SK-N-SH treated with all-trans-retinoic acid at 6 μM for 48 hours (cell line): Measurements from ENCODE around the gene SNAPC4.

Source experiments
- ATAC-seq: fragments of 200-7000 bp; cut with Tn5 transposase; 3 replicates; pipeline ENCODE4 v1.9.1; 2020; ENCODE audit warnings: mild to moderate bottlenecking, moderate library complexity
- ARNTL ChIP-seq: fragments of 450-650 bp; formaldehyde crosslinking; IDR thresholded peaks from 2 replicates; pipeline ENCODE4 v1.5.0; 2020; ENCODE audit warnings: low read depth, mild to moderate bottlenecking, moderate library complexity, borderline replicate concordance
- BACH2 ChIP-seq: fragments of 250-450 bp; sonication (Bioruptor Pico); IDR thresholded peaks from 2 replicates; pipeline ENCODE4 v1.9.0; 2021; ENCODE audit warnings: mild to moderate bottlenecking, borderline replicate concordance
- CREB5 ChIP-seq: fragments of 250-450 bp; sonication (Bioruptor Pico); IDR thresholded peaks from 2 replicates; pipeline ENCODE4 v1.5.1; 2020; ENCODE audit warnings: low read depth, mild to moderate bottlenecking, moderate library complexity
- CSDC2 ChIP-seq: fragments of 250-450 bp; sonication (Bioruptor Pico); IDR thresholded peaks from 2 replicates; pipeline ENCODE4 v1.5.0; 2020; ENCODE audit warnings: mild to moderate bottlenecking, moderate library complexity
- CSRNP3 ChIP-seq: fragments of 250-450 bp; sonication (Bioruptor Pico); IDR thresholded peaks from 2 replicates; pipeline ENCODE4 v1.5.1; 2021; ENCODE audit warnings: mild to moderate bottlenecking, moderate library complexity
- ESRRG ChIP-seq: fragments of 250-450 bp; sonication (Bioruptor Pico); IDR thresholded peaks from 2 replicates; pipeline ENCODE4 v1.6.1; 2021; ENCODE audit warnings: mild to moderate bottlenecking
- GLIS3 ChIP-seq: fragments of 250-450 bp; sonication (Bioruptor Pico); IDR thresholded peaks from 2 replicates; pipeline ENCODE4 v1.5.0; 2020; ENCODE audit warnings: mild to moderate bottlenecking, moderate library complexity
- ISL1 ChIP-seq: fragments of 250-450 bp; sonication (Bioruptor Pico); IDR thresholded peaks from 2 replicates; pipeline ENCODE4 v2.1.2; 2022; ENCODE audit warnings: mild to moderate bottlenecking, moderate library complexity
- OSR1 ChIP-seq: fragments of 250-450 bp; sonication (Bioruptor Pico); IDR thresholded peaks from 2 replicates; pipeline ENCODE4 v1.8.0; 2022; ENCODE audit warnings: moderate library complexity, mild to moderate bottlenecking, inconsistent platforms
- PPARA ChIP-seq: fragments of 250-450 bp; sonication (Bioruptor Pico); IDR thresholded peaks from 2 replicates; pipeline ENCODE4 v1.5.0; 2020; ENCODE audit warnings: mild to moderate bottlenecking, borderline replicate concordance
- RARB ChIP-seq: fragments of 250-450 bp; sonication (Bioruptor Pico); IDR thresholded peaks from 2 replicates; pipeline ENCODE4 v1.8.0; 2021; ENCODE audit warnings: mild to moderate bottlenecking, moderate library complexity
- SNAI2 ChIP-seq: fragments of 250-450 bp; sonication (Bioruptor Pico); IDR thresholded peaks from 2 replicates; pipeline ENCODE4 v1.5.0; 2020; ENCODE audit warnings: mild to moderate bottlenecking, moderate library complexity
- TCF4 ChIP-seq: fragments of 250-450 bp; sonication (Bioruptor Pico); IDR thresholded peaks from 2 replicates; pipeline ENCODE4 v1.8.0; 2021; ENCODE audit warnings: mild to moderate bottlenecking, moderate library complexity, borderline replicate concordance
- TOX ChIP-seq: fragments of 250-450 bp; sonication (Bioruptor Pico); IDR thresholded peaks from 2 replicates; pipeline ENCODE4 v1.8.0; 2021; ENCODE audit warnings: mild to moderate bottlenecking, moderate library complexity, borderline replicate concordance
- TSHZ2 ChIP-seq: fragments of 250-450 bp; sonication (Bioruptor Pico); IDR thresholded peaks from 2 replicates; pipeline ENCODE4 v1.5.0; 2020; ENCODE audit warnings: mild to moderate bottlenecking, moderate library complexity
- ZC3H10 ChIP-seq: fragments of 250-450 bp; sonication (Bioruptor Pico); IDR thresholded peaks from 2 replicates; pipeline ENCODE4 v1.5.1; 2021; ENCODE audit warnings: mild to moderate bottlenecking, moderate library complexity
- ZFP3 ChIP-seq: fragments of 250-450 bp; sonication (Bioruptor Pico); IDR thresholded peaks from 2 replicates; pipeline ENCODE4 v1.5.0; 2020; ENCODE audit warnings: mild to moderate bottlenecking, moderate library complexity
- ZFP30 ChIP-seq: fragments of 450-650 bp; formaldehyde crosslinking; IDR thresholded peaks from 2 replicates; pipeline ENCODE4 v1.5.0; 2022; ENCODE audit warnings: mild to moderate bottlenecking, moderate library complexity
- ZNF565 ChIP-seq: fragments of 450-650 bp; formaldehyde crosslinking; conservative IDR thresholded peaks from 2 replicates; pipeline ENCODE4 v1.5.0; 2020; ENCODE audit warnings: low read depth, mild to moderate bottlenecking, moderate library complexity
- ZNF70 ChIP-seq: fragments of 450-650 bp; formaldehyde crosslinking; IDR thresholded peaks from 2 replicates; pipeline ENCODE4 v1.5.0; 2020; ENCODE audit warnings: mild to moderate bottlenecking, moderate library complexity
- ZNF8 ChIP-seq: fragments of 450-650 bp; formaldehyde crosslinking; IDR thresholded peaks from 2 replicates; pipeline ENCODE4 v1.5.0; 2020; ENCODE audit warnings: mild to moderate bottlenecking, moderate library complexity

SNAPC4 gene

GRCh38 chr9:136387217-136387616, 12.8 kb downstream of the SNAPC4 start:
- TF ChIP-seq CREB5 (CRISPR knock-in tag), result no peak
- no peak for TF ChIP-seq ZC3H10
- no peak for TF ChIP-seq CSDC2
- no peak for TF ChIP-seq CSRNP3 (CRISPR knock-in tag)
- ATAC-seq, result no peak

GRCh38 chr9:136386018-136386417, 14.0 kb downstream of the SNAPC4 start:
- ATAC-seq, result no peak
- TF ChIP-seq TCF4, result no peak
- no peak for TF ChIP-seq CSRNP3 (CRISPR knock-in tag)
- TF ChIP-seq GLIS3 (CRISPR knock-in tag), result no peak
- no peak for TF ChIP-seq TSHZ2 (CRISPR knock-in tag)
- TF ChIP-seq ARNTL (CRISPR knock-in tag), result no peak
- no peak for TF ChIP-seq ESRRG (CRISPR knock-in tag)
- TF ChIP-seq TOX (CRISPR knock-in tag), result no peak
- no peak for TF ChIP-seq RARB (CRISPR knock-in tag)
- TF ChIP-seq ZNF8 (CRISPR knock-in tag), result no peak
- no peak for TF ChIP-seq BACH2 (CRISPR knock-in tag)
- TF ChIP-seq ISL1 (CRISPR knock-in tag), result no peak
- no peak for TF ChIP-seq ZNF565 (CRISPR knock-in tag)
- TF ChIP-seq OSR1 (CRISPR knock-in tag), result no peak
- no peak for TF ChIP-seq ZC3H10
- TF ChIP-seq CREB5 (CRISPR knock-in tag), result no peak
- TF ChIP-seq, all 23 proteins: peak for 0

- no peak for ATAC-seq
- no peak for TF ChIP-seq SNAI2 (CRISPR knock-in tag)
- no peak for TF ChIP-seq ZC3H10
- TF ChIP-seq CREB5 (CRISPR knock-in tag), result no peak
- TF ChIP-seq ISL1 (CRISPR knock-in tag), result no peak
- no peak for TF ChIP-seq OSR1 (CRISPR knock-in tag)
- TF ChIP-seq ESRRG (CRISPR knock-in tag), result no peak
- no peak for TF ChIP-seq ZFP30
- no peak for TF ChIP-seq ZNF565 (CRISPR knock-in tag)
- TF ChIP-seq ARNTL (CRISPR knock-in tag), result no peak
- no peak for TF ChIP-seq BACH2 (CRISPR knock-in tag)
- no peak for TF ChIP-seq ZNF8 (CRISPR knock-in tag)
Observed at GRCh38 chr9:136385015-136385414, 15.0 kb downstream of the SNAPC4 start.

GRCh38 chr9:136383436-136383835, 16.5 kb downstream of the SNAPC4 start:
- no peak for ATAC-seq
- TF ChIP-seq ZNF70 (CRISPR knock-in tag) (no peak), SNAI2 (CRISPR knock-in tag) (no peak), PPARA (CRISPR knock-in tag) (no peak), ARNTL (CRISPR knock-in tag) (no peak), ZFP3 (CRISPR knock-in tag) (no peak), TSHZ2 (CRISPR knock-in tag) (no peak), GLIS3 (CRISPR knock-in tag) (no peak), CSRNP3 (CRISPR knock-in tag) (no peak), CSDC2 (no peak), TCF4 (no peak), BACH2 (CRISPR knock-in tag) (no peak)
